ENCODE results near the gene ATF7.

DNA sequence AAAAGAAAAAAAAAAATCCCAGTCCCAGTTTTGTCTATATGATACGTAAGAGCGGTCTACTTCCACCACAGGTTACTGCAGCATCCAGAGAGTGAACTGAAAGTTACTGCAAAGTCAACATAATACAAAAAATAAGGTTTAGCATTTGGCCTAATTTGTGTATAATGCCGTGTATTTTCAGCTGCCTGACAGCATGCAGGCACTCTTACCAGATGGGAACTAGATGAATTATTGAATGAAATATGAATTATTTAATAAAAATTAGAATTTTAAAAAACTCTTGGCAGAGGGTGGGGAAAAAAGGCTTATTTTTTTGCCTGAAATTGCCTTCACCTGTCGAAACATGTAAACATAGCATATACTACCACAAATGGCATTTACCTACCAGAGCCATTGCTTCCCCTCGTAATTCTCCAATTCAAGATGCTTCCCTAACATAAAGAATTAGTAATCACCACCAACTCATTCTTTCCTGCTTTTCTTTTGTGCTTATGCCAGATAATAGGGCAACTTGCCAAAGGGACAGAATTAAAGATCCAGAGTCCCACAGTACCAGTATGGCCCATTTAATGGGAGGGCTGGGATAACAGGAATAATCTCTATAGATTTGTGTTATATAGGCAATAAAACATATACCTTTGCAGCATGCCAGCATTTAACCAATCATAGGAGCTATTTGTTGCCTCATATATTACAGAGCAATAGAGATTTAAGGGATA, 31.1 kb downstream of the ATF7 start:
- no peak for TF ChIP-seq POLR2AphosphoS5 (IDR thresholded peaks at IDR 0.05; ENCODE audit: low read depth, low read length)
- no peak for TF ChIP-seq POLR2A (IDR thresholded peaks at IDR 0.05; ENCODE audit: low read depth, low read length)
- TF ChIP-seq TAF1 (IDR thresholded peaks at IDR 0.05; ENCODE audit: low read depth, low read length) = no peak
- TF ChIP-seq SPI1 (IDR thresholded peaks at IDR 0.05; ENCODE audit: low read depth, low read length) = no peak
